HG02763 (cell line): ENCODE results near the gene FUT8.
A peak's percentile ranks its signal among the peaks of the same experiment; 100 is the strongest.
"Not testable (repeated sequence)": the region's sequence is repeated elsewhere in the genome, so short reads cannot be mapped to it uniquely, and the experiment has no call there.

ENCODE experiments used
- ATAC-seq: cut with Tn5 transposase; IDR thresholded peaks from one replicate; pipeline ENCODE4 v1.9.1; 2021; ENCODE audit warnings: mild to moderate bottlenecking, moderate library complexity; ENCODE audit not compliant: unreplicated experiment

Gene FUT8

DNA sequence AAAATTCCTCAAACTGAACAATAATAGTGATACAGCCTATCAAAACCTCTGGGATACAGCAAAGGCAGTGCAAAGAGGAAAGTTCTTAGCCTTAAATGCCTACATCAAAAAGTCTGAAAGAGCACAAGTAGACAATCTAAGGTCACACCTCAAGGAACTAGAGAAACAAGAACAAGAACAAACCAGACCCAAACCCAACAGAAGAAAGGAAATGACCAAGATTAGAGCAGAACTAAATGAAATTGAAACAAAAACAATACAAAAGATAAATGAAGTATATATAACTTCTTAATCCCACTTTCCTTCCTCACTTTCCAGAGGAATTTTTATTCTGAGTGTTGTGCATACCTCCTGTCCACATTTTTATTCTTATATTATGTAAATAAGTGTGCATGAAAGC is 192.0 kb downstream of the FUT8 start:
- no peak for ATAC-seq

DNA sequence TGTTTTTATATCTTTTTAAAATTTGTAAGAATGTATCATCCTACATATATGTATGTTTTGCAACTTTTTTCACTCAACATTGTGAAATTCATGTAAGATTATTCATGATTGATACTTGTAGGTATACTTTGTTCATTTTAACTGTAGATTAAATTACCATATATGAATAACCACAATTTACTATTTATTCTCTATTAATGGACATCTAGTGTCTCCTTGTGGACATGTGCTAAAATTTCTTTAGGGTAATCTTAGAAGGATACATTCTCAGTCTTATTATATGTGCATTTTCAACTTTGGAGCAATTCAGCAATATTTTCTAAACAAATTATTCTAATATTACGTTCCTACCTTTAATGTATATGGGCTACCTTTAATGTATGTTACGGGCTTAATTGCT is 192.4 kb downstream of the FUT8 start:
- ATAC-seq = no peak

DNA sequence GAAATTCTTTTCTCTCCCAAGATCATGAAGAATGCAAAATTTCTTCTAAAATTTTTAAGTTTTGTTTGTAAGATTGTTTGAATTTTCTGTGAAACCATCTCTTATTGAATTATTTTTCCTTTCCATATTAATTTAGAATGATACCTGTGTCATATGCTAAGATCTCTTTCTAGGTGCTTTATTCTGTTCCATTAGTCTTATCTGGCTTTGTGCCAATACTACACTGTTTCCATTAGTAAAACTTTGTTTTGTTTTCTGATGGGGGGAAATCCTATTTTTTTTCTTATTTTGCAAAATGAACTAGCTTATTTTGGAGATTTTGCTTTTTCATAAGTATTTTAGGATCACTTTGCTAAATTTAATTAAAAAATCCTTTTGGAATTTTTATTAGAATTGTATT is 193.9 kb downstream of the FUT8 start:
- ATAC-seq = no peak

DNA sequence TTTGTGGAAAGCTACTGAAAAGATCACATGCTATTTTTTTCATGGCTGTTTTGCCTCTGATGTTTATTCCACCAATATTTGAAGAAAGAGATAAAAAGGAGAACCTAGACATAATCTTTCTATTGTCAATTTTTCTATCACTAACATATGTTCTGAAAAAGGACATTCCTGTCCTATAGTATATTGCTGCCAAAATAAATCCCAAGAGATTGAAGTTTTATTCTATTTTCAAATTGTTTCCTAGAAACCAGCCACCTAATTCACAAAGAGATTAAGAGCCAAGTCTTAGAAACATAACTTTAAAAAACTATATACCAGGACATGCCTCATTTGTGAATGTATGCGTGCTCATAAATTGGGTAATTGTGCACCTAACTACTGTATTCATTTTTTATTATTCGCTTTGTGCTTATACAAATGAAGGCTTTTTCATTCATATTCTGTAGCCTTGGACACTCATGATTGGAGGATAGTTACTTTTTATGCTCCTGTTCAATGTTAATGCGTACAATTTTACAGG is 200.7 kb downstream of the FUT8 start:
- ATAC-seq = no peak

DNA sequence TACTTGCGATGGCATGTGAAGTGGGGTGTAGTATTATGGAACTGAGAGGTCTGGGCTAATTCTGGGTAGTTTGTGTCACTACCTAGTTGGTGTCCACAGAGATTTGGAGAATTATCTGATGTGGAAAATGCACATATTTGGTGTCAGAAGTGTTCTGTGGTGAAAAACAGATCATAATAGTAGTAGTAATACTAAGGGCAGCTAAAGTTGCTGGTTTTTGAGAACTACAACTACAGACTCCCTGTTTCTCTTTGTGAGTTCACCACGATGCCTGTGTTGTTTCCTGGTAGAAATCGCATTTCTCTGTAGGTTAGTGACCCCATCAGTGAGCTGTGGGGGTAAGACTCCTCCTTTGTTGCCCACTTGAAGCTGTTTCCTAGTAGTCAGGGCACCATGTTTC is 206.5 kb downstream of the FUT8 start:
- ATAC-seq = no peak

DNA sequence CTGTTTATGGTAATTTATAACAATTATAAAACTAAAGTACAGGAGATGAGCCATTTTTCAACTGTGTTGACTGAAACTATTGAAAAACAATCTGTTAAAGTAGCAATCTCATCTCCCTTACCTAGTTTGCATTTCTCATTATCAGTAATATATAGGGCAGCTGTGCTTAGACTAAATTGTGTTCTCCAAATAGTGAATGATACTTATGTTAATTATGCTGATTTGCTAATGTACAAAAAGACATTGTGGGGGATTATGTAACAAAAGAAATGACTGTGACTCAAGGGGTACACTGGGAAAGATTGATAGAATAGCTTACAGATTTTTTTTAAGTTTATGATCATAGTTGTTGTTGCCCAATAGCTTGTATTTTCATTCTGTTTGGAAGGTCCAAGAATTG is 207.7 kb downstream of the FUT8 start:
- no peak for ATAC-seq

DNA sequence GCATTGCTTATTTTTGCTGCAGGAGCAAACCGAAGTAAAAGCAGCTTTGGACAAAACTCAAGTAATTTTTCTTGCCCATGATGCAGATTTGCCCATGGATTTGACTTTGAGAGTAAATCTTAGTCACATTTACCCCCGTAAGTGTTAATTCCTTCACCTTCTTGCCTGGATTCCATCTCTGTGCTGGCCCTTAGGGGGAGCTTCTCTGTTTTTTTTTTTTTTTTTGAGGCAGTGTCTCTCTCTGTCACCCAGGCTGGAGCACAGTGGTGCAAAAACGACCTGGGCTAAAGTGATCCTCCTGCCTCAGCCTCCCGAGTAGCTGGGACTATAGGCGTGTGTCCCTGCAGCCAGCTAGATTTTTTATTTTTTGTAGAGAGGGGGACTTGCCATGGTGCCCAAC is 210.2 kb downstream of the FUT8 start:
- no peak for ATAC-seq

DNA sequence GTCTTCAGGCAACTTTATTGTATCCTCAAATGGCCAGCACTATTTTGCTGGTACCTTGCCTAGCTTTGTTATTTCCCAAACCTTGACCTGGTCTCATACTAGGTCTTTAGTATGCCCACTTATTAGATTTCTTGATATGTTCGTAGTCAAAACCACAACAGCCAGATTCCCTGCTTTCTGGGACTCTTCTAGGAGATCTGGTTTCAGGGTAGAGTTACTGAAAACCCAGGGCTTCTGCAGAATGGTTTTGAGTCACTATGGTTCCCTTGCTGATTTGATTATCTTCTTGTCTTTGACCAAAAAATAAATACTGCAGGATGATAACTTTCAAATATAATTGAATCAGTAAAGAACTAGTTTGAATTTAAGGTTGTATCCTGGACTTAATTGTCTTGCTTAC is 211.2 kb downstream of the FUT8 start:
- ATAC-seq = no peak

DNA sequence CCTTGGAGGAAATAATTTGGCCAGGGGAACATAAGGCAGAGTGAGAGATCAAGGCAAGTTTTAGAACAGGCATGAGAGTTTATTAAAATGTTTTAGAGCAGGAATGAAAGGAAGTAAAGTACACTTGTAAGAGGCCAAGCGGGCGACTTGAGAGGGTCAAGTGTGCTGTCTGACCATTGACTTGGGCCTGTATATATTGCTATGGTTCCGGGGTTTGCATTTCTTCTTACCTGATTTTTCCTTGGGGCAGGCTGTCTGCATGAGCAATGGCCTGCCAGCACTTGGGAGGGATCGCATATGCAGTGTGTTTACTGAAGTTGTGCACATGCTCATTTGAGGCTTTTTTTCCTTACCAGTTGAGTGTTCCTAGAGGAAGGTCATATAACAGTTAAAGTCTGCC is 214.8 kb downstream of the FUT8 start:
- no peak for ATAC-seq

DNA sequence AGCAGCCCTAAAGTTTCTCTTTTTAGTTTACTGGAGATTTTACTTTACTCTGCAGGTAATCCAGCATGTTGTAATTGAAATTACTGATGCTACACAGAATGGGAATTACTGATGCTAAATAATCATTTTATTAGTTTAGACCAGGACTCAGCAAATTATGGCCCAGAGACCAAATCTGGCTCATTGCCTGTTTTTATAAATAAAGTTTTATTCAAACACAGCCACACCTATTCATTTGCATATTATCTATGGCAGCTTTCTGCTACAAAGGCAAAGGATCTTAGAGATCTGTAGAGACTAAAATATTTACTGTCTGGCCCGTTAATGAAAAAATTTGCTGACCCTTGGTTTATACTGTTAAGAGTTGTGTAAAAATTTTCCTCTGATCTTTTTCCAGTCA is 216.1 kb downstream of the FUT8 start:
- no peak for ATAC-seq

DNA sequence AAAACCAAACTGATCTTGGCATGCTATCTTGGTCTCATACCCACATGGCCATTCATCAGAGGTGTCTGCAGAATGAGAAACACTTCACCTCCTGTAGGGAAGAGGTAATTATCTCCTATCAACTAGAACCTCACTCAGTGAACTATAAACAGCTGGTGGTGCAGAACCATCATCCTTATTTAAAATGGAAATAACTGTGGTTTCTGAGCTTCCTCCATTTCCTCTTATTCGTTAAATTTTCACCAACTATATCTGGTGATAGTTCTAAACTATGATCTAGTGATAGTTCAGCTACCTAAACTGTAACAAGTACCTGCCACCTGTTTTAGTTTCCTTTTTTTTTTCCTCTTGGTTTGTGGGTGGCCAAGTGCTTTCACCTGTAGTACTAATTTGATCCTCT is 218.5 kb downstream of the FUT8 start:
- ATAC-seq = no peak

DNA sequence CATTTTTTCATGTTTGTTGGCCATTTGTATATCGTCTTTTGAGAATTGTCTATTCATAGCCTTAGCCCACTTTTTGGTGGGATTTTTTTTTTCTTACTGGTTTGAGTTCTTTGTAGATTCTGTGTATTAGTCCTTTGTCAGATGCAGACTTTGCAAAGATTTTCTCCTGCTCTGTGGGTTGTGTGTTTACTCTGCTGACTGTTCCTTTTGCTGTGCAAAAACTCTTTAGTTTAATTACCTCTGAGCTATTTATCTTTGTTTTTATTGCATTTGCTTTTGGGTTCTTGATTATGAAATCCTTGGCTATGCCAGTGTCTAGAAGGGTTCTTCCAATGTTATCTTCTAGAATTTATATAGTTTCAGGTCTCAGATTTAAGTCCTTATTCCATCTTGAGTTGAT is 220.0 kb downstream of the FUT8 start:
- no peak for ATAC-seq

DNA sequence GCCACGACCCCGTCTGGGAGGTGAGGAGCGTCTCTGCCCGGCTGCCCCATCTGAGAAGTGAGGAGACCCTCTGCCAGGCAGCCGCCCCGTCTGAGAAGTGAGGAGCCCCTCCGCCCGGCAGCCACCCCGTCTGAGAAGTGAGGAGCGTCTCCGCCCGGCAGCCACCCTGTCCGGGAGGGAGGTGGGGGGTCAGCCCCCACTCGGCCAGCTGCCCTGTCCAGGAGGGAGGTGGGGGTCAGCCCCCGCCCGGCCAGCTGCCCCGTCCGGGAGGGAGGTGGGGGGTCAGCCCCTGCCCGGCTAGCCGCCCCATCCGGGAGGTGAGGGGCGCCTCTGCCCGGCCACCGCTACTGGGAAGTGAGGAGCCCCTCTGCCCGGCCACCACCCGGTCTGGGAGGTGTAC is 221.1 kb downstream of the FUT8 start:
- ATAC-seq = not testable (repeated sequence)

DNA sequence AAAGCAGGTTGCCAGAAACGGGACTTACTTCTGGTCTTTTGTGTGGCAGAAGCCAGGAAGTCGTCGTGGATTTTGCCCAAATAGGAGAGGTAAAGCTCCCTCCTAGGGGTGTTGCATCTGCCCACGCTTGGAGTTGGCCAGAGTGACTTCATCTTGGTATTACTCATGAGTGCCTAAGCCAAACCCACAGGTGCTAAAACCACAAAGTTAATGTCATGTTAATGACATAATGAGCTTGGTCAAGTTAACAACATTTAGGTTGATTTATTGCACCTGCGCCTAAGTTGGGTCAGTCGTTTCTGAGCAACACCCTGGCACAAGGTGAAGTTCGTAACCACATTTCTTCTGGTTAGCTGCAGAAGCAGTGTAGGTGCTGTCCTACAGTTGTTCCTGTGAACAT is 225.2 kb downstream of the FUT8 start:
- ATAC-seq = peak; percentile 91

DNA sequence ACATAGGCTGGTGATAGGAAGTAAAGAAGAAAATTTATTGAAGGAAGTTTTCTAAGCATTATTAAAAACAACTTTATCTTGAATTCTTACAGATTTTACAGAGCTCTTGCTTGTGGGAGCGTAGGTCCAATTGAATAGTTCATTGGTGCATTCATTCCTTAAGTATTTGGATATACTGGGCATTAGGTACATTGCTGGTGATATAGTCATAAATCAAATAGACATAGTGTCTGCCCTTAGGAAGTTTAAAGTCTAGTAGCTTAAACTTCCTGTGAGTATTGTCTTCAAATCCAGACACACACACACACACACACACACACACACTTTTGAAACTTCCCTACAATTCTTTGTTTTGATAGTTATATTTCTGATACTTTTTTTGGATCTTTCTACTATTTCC is 226.7 kb downstream of the FUT8 start:
- ATAC-seq = no peak

DNA sequence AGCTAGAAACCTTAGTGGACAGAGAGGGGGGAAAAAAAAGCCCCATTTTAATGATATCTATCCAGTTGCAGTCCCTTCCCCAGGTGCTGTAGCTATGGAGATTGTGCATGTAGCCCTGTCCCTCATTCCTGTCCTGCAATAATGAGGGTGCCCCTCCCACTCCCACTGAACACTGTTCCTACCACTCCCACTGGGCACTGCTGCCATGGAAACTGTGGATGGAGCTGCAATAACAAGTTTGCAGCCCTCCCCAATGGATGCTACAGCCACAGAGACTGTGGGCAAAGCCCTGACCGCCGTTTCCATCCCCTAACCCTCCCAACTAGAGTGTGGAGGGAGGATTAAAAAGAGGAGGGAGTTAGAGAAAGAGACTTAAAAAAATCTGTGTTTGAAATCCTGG is 238.3 kb downstream of the FUT8 start:
- no peak for ATAC-seq

DNA sequence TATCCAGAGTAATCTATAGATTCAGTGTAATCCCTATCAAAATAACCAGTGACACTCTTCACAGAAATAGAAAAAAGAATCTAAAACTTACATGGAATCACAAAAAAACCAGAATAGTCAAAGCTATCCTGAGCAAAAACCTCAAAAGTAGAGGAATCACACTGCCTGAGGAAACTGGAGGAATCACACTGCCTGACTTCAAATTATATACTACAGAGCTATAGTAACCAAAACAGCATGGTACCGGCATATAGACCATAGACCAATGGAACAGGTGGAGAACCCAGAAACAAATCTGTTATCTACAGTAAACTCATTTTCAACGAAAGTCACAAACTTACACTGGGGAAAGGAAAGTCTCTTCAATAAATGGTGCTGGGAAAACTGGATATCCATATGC is 244.0 kb downstream of the FUT8 start:
- ATAC-seq = no peak

DNA sequence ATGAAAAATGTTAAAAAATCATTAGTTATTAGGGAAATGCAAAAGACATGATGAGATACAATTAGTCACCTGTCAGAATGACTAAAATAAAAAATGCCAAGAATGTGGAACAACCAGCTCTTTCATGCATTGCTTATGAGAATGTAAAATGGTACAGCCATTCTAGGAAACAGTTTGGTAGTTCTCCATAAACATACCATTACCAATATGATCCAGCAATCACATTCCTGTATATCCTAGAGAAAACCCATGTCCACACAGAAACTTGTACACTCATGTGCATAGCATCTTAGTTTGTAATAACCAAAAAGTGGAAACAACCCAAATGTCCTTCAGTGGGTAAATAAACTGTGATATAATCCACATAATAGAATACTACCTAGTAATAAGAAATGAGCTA is 245.7 kb downstream of the FUT8 start:
- no peak for ATAC-seq

DNA sequence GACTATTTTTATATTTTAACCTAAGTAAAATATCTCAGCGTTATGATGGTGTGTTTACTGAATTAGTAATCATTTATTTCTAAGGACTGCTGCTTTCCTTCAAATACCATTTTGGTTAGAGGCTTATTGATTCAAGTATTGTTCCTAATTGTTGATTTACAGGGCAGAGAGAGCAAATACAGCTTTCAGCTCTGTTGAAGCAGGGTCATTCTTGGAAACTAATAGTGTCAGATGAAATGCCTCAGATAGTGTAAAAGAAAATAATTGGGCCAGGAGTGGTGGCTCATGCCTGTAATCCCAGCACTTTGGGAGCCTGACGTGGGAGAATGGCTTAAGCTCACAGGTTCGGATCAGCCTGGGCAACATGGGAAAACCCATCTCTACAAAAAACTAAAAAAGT is 249.3 kb downstream of the FUT8 start:
- ATAC-seq = no peak

DNA sequence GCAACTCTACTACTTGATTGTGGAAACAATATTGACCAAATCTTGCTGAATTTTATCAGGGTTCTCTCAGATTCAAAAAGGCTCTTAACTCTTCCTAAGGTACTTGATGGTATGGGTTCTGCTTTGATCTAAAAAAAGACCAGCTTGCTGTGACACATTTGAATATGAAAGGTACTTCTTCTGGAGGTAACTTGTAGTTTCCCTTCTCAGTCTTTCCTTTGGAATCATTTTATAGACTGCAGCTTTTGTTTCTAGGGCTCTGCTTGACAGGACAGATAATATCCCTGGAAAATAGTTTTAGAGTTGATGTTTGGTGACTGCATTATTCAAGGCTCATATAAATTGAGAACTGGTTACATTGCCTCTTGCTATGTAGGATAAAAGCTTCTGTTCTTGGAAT is 251.9 kb downstream of the FUT8 start:
- no peak for ATAC-seq

DNA sequence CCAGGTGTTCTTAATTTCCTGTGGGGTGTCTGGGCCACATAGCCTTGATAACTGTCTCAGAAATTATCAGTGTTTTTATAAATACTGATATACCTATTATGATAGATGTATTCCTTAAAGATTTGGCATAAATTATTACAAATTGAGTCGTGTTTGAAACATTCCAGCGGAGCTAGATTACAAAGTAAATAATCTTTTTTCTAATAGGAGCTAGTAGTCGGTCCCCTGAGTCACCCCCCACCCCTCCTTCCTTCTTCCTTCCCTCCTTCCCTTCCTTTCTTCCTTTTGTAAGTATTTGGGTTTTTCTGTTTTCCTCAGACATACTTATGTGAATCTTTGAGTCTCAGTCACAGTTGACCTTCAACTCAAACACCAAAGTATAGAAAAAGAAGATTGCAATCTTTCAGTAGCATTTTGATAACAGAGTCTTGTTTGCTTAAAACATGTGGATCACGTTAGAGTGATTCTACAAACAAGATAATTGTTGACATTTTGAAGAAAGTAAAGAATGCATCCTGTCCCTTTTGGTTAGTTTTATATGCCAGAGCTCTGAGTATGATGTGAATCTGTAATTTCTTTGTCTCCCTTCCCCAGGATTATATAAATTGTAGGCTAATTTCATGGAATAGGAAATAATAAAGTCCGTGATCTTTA is 264.0 kb downstream of the FUT8 start:
- ATAC-seq = no peak

DNA sequence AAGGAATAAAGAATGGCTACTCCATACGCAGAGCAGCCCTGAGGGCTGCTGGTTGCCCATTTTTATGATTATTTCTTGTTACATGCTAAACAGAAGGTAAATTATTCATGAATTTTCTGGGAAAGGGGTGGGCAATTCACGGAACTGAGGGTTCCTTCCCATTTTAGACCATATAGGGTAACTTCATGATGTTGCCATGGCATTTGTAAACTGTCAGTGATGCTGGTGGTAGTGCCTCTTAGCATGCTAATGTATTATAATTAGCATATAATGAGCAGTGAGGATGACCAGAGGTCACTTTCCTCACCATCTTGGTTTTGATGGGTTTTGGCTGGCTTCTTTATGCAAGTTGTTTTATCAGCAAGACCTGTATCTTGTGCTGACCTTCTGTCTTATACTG is 273.0 kb downstream of the FUT8 start:
- ATAC-seq = no peak

DNA sequence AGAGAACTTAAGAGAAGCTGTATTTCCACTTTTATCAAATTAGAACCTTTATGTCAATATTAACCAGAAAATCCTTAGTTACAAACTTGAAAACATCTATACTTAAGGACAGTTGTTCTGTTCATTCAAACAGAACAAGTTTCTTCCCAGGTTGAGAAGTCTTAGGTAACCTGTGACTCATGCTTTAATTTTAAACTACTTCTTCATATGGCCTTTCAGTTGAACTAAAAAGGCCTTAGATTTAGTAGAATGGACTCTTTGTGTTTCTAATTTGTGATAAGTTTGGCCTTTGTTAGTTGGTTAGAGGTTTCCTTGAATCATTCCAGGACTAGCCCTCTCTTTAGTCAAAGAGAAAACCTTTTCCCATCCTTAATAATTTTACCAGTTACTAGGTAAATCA is 274.2 kb downstream of the FUT8 start:
- no peak for ATAC-seq
